ENCODE results near the gene KIAA1755. TPM values are rescaled to one million over a fixed set of nuclear protein-coding genes. Genes with fewer than 3 reads are reported as not detected.

The KIAA1755 gene
- total and polyA plus RNA-seq, 2 experiments from 2014 or later, result 4.0 to 5.1 TPM

GRCh38 chr20:38307371-38308046 is 47.0 kb upstream of the KIAA1755 start:
- H3K9me3 ChIP-seq (ENCODE audit: low read depth), result no peaks in the 10 kb centered on the region
- H3K4me1 ChIP-seq (ENCODE audit: insufficient read depth), result peaks cover 8% of the 10 kb centered on the region; the same call in 1 of the 2 replicates
- H3K9ac ChIP-seq, result no peak overlapping the region
- H4K20me1 ChIP-seq (ENCODE audit: insufficient read depth), result no peaks in the 10 kb centered on the region
- in situ Hi-C loops (cut with MboI), result no loop called here
- H3K9me2 ChIP-seq (ENCODE audit: insufficient read depth), result no peaks in the 10 kb centered on the region
- H3K36me3 ChIP-seq (ENCODE audit: low read depth), result no peaks in the 10 kb centered on the region
- 55 to 57% methylated on average over 8 of the region's 8 CpGs for WGBS, 2 experiments (ENCODE audit: low coverage in 1 of 2, low lambda C conversion rate in 2 of 2, missing lambda C conversion rate in 2 of 2)
- no peak overlapping the region for H3K4me3 ChIP-seq
- H2AFZ ChIP-seq, result peak overlapping the region; percentile 47
- peak; percentile 68 for DNase-seq
- H3K79me2 ChIP-seq (ENCODE audit: insufficient read depth), result no peaks in the 10 kb centered on the region
- no peaks in the 10 kb centered on the region for H3F3A ChIP-seq (ENCODE audit: insufficient read depth)
- no peak overlapping the region for H3K4me2 ChIP-seq (ENCODE audit: unreplicated experiment)
- H3K27me3 ChIP-seq (replicated peaks; ENCODE audit: insufficient read depth), result no peaks in the 10 kb centered on the region
- no peak for TF ChIP-seq EZH2 (IDR thresholded peaks at IDR 0.05; ENCODE audit: insufficient read depth, poor library complexity, severe bottlenecking)
- no peak overlapping the region for H3K27ac ChIP-seq

- Histone ChIP-seq H3K4me2 (ENCODE audit: unreplicated experiment) (no peak overlapping the region), H3K36me3 (ENCODE audit: low read depth) (no peaks in the 10 kb centered on the region), H2AFZ (no peak overlapping the region), H3K4me1 (ENCODE audit: insufficient read depth) (peaks cover 8% of the 10 kb centered on the region; the same call in 1 of the 2 replicates), H3K79me2 (ENCODE audit: insufficient read depth) (no peaks in the 10 kb centered on the region), H3K9ac (no peak overlapping the region), H3K9me3 (ENCODE audit: low read depth) (no peaks in the 10 kb centered on the region), H3K27ac (no peak overlapping the region), H3K27me3 (replicated peaks; ENCODE audit: insufficient read depth) (no peaks in the 10 kb centered on the region), H3K9me2 (ENCODE audit: insufficient read depth) (no peaks in the 10 kb centered on the region), H3F3A (ENCODE audit: insufficient read depth) (no peaks in the 10 kb centered on the region), H3K4me3 (no peak overlapping the region), H4K20me1 (ENCODE audit: insufficient read depth) (no peaks in the 10 kb centered on the region)
- WGBS, 2 experiments (ENCODE audit: low coverage in 1 of 2, low lambda C conversion rate in 2 of 2, missing lambda C conversion rate in 2 of 2), result 86 to 92% methylated on average over 6 of the region's 6 CpGs
- DNase-seq, result no peak
- no peak for TF ChIP-seq EZH2phosphoT487 (IDR thresholded peaks at IDR 0.05; ENCODE audit: insufficient read depth, low read depth)
- in situ Hi-C loops (cut with MboI), result no loop called here
These were observed 45.8 kb upstream of the KIAA1755 start for GRCh38 chr20:38306379-38306778.

GRCh38 chr20:38305541-38305940 is 45.0 kb upstream of the KIAA1755 start:
- DNase-seq, result no peak
- H3K9me2 ChIP-seq (ENCODE audit: insufficient read depth), result no peaks in the 10 kb centered on the region
- peaks cover 8% of the 10 kb centered on the region; the same call in 1 of the 2 replicates for H3K4me1 ChIP-seq (ENCODE audit: insufficient read depth)
- no peak overlapping the region for H3K4me2 ChIP-seq (ENCODE audit: unreplicated experiment)
- no peak overlapping the region for H3K27ac ChIP-seq
- H2AFZ ChIP-seq, result no peak overlapping the region
- H4K20me1 ChIP-seq (ENCODE audit: insufficient read depth), result no peaks in the 10 kb centered on the region
- in situ Hi-C loops (cut with MboI), result no loop called here
- no peak overlapping the region for H3K4me3 ChIP-seq
- no peaks in the 10 kb centered on the region for H3K79me2 ChIP-seq (ENCODE audit: insufficient read depth)
- WGBS, 2 experiments (ENCODE audit: low coverage in 1 of 2, low lambda C conversion rate in 2 of 2, missing lambda C conversion rate in 2 of 2), result 90 to 95% methylated on average over 4 of the region's 4 CpGs
- no peak overlapping the region for H3K9ac ChIP-seq
- H3K9me3 ChIP-seq (ENCODE audit: low read depth), result no peaks in the 10 kb centered on the region
- TF ChIP-seq EZH2 (IDR thresholded peaks at IDR 0.05; ENCODE audit: insufficient read depth, poor library complexity, severe bottlenecking) (no peak), EZH2phosphoT487 (IDR thresholded peaks at IDR 0.05; ENCODE audit: insufficient read depth, low read depth) (no peak)
- H3K36me3 ChIP-seq (ENCODE audit: low read depth), result no peaks in the 10 kb centered on the region
- no peaks in the 10 kb centered on the region for H3K27me3 ChIP-seq (replicated peaks; ENCODE audit: insufficient read depth)
- no peaks in the 10 kb centered on the region for H3F3A ChIP-seq (ENCODE audit: insufficient read depth)

GRCh38 chr20:38304845-38305447 is 44.4 kb upstream of the KIAA1755 start:
- no peaks in the 10 kb centered on the region for H3K79me2 ChIP-seq (ENCODE audit: insufficient read depth)
- no peak overlapping the region for H2AFZ ChIP-seq
- H3K4me1 ChIP-seq (ENCODE audit: insufficient read depth), result peaks cover 8% of the 10 kb centered on the region; the same call in 1 of the 2 replicates
- no peaks in the 10 kb centered on the region for H3F3A ChIP-seq (ENCODE audit: insufficient read depth)
- peak; percentile 65 for DNase-seq
- H3K9me2 ChIP-seq (ENCODE audit: insufficient read depth), result no peaks in the 10 kb centered on the region
- H3K27ac ChIP-seq, result no peak overlapping the region
- H3K9me3 ChIP-seq (ENCODE audit: low read depth), result no peaks in the 10 kb centered on the region
- WGBS, 2 experiments (ENCODE audit: low coverage in 1 of 2, low lambda C conversion rate in 2 of 2, missing lambda C conversion rate in 2 of 2), result 71 to 79% methylated on average over 8 of the region's 8 CpGs
- no peaks in the 10 kb centered on the region for H3K36me3 ChIP-seq (ENCODE audit: low read depth)
- TF ChIP-seq EZH2 (IDR thresholded peaks at IDR 0.05; ENCODE audit: insufficient read depth, poor library complexity, severe bottlenecking) (no peak), EZH2phosphoT487 (IDR thresholded peaks at IDR 0.05; ENCODE audit: insufficient read depth, low read depth) (no peak)
- H3K9ac ChIP-seq, result no peak overlapping the region
- H3K27me3 ChIP-seq (replicated peaks; ENCODE audit: insufficient read depth), result no peaks in the 10 kb centered on the region
- H3K4me2 ChIP-seq (ENCODE audit: unreplicated experiment), result no peak overlapping the region
- in situ Hi-C loops (cut with MboI), result no loop called here
- H4K20me1 ChIP-seq (ENCODE audit: insufficient read depth), result no peaks in the 10 kb centered on the region
- H3K4me3 ChIP-seq, result no peak overlapping the region
